Left renal pelvis (tissue), 4 donors: ENCODE results near the gene CLDND2. TPM values are rescaled to one million over a fixed set of nuclear protein-coding genes. Genes with fewer than 3 reads are reported as not detected.
"Not testable (repeated sequence)": the region's sequence is repeated elsewhere in the genome, so short reads cannot be mapped to it uniquely, and the experiment has no call there.

Source experiments
- DNase-seq, 4 donors: peaks; one replicate each; pipeline ENCODE4 v3.0.0-alpha.2; 2013; ENCODE audit warnings: low read depth in 4 of 4, low spot score in 3 of 4
- polyA plus RNA-seq, 4 donors: library from polyadenylated mRNA; unstranded; fragments of 120-200 nt; gene quantifications; one replicate each; pipeline ENCODE4 v1.2.1, GENCODE V29; 2013; ENCODE audit not compliant: insufficient read length in 4 of 4

The CLDND2 gene
- polyA plus RNA-seq: 1 to 10 TPM; 1.6 to 3.5 (median 1.9) TPM

GRCh38 chr19:51368366-51369282 lies at the start of gene CLDND2:
CLDND2 (minus strand) TSS chr19:51369003; CDS start chr19:51368577, 426 bp downstream.
- no peak for DNase-seq

GRCh38 chr19:51417810-51418157 lies 49.0 kb upstream of the CLDND2 start:
- no peak for DNase-seq

GRCh38 chr19:51417107-51417809 lies 48.5 kb upstream of the CLDND2 start, which contains the start of gene SIGLEC10:
SIGLEC10 (minus strand) TSS chr19:51417642; CDS start chr19:51417581, 61 bp downstream.
- DNase-seq: no peak

- DNase-seq: not testable (repeated sequence)
Measured at GRCh38 chr19:51416422-51416821, 47.6 kb upstream of the CLDND2 start.

- no peak for DNase-seq
Measured at GRCh38 chr19:51415187-51415586, 46.4 kb upstream of the CLDND2 start.

GRCh38 chr19:51410950-51411748 lies 42.3 kb upstream of the CLDND2 start:
- no peak for DNase-seq

GRCh38 chr19:51407511-51408131 lies 38.8 kb upstream of the CLDND2 start:
- DNase-seq: no peak

GRCh38 chr19:51402117-51402516 lies 33.3 kb upstream of the CLDND2 start:
- DNase-seq: no peak

- not testable (repeated sequence) for DNase-seq
Measured at GRCh38 chr19:51399936-51400335, 31.1 kb upstream of the CLDND2 start.

GRCh38 chr19:51399231-51399630 lies 30.4 kb upstream of the CLDND2 start:
- no peak for DNase-seq

GRCh38 chr19:51398096-51398704 lies 29.4 kb upstream of the CLDND2 start:
- no peak for DNase-seq

- DNase-seq: not testable (repeated sequence)
Measured at GRCh38 chr19:51397453-51397852, 28.6 kb upstream of the CLDND2 start.

- DNase-seq: no peak
Measured at GRCh38 chr19:51396175-51396574, 27.4 kb upstream of the CLDND2 start.

GRCh38 chr19:51394050-51394836 lies 25.4 kb upstream of the CLDND2 start:
- DNase-seq: peak; percentile 88 to 97 (median 94)

- DNase-seq: no peak
Measured at GRCh38 chr19:51392701-51393100, 23.9 kb upstream of the CLDND2 start.

- no peak for DNase-seq
Measured at GRCh38 chr19:51391073-51391611, 22.3 kb upstream of the CLDND2 start.

GRCh38 chr19:51389143-51389542 lies 20.3 kb upstream of the CLDND2 start:
- no peak for DNase-seq

GRCh38 chr19:51387924-51388389 lies 19.2 kb upstream of the CLDND2 start, which contains the start of gene LIM2:
LIM2 (minus strand) TSS chr19:51387974; CDS start chr19:51387443, 531 bp downstream.
- DNase-seq: no peak
